ENCODE data around the gene CAB39.

DNA sequence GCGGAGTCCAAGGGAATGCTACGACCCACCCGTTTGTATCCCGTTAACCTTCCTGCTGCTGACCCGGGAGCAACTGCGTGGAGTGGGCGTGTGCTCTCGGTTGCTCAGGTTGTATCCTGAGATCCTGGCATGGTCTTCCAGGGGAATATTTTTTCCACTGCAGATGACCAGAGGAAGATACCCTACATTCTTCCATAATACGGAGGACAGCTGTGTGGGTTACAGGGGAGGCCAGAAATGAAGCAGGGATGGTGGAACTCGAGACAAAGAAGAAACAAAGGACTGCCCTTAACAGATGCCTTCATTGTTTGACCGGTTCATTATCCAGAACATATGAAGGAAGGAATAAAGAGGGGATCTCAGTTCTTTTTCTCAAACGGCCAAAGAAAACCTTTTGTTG is 39.8 kb upstream of the CAB39 start:
- TF ChIP-seq, protein P1, sequence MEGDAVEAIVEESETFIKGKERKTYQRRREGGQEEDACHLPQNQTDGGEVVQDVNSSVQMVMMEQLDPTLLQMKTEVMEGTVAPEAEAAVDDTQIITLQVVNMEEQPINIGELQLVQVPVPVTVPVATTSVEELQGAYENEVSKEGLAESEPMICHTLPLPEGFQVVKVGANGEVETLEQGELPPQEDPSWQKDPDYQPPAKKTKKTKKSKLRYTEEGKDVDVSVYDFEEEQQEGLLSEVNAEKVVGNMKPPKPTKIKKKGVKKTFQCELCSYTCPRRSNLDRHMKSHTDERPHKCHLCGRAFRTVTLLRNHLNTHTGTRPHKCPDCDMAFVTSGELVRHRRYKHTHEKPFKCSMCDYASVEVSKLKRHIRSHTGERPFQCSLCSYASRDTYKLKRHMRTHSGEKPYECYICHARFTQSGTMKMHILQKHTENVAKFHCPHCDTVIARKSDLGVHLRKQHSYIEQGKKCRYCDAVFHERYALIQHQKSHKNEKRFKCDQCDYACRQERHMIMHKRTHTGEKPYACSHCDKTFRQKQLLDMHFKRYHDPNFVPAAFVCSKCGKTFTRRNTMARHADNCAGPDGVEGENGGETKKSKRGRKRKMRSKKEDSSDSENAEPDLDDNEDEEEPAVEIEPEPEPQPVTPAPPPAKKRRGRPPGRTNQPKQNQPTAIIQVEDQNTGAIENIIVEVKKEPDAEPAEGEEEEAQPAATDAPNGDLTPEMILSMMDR (conservative IDR thresholded peaks at IDR 0.05 in 1 of 2, IDR thresholded peaks at IDR 0.05 in 1 of 2; ENCODE audit: low read depth in 1 of 2, low read length in 2 of 2): no peak
- no peak for TF ChIP-seq EZH2 (IDR thresholded peaks at IDR 0.05; ENCODE audit: low read length, missing control alignments)

All from fibroblast of lung (primary cell).